Measurements from ENCODE around the gene SPTLC1.
"Not testable (repeated sequence)": the region's sequence is repeated elsewhere in the genome, so short reads cannot be mapped to it uniquely, and the experiment has no call there.

The SPTLC1 gene

GRCh38 chr9:92140074-92140753 is 25.0 kb upstream of the SPTLC1 start:
- peak; percentile 78 to 86 (median 82) for DNase-seq

- DNase-seq = peak; percentile 30 to 58 (median 30)
Measured at GRCh38 chr9:92138960-92139540, 23.8 kb upstream of the SPTLC1 start.

GRCh38 chr9:92138157-92138959 is 23.1 kb upstream of the SPTLC1 start:
- DNase-seq = peak; percentile 73 to 91 (median 82)

GRCh38 chr9:92136184-92136858 is 21.1 kb upstream of the SPTLC1 start:
- DNase-seq = no peak

- DNase-seq = no peak
Measured at GRCh38 chr9:92135576-92135975, 20.4 kb upstream of the SPTLC1 start.

GRCh38 chr9:92133949-92134604 is 18.9 kb upstream of the SPTLC1 start:
- DNase-seq = peak; percentile 82 to 92 (median 89)

GRCh38 chr9:92132913-92133312 is 17.7 kb upstream of the SPTLC1 start:
- DNase-seq = not testable (repeated sequence)

- DNase-seq = no peak
Measured at GRCh38 chr9:92132501-92132900, 17.3 kb upstream of the SPTLC1 start.

GRCh38 chr9:92122800-92123199 is 7.6 kb upstream of the SPTLC1 start:
- no peak for DNase-seq

GRCh38 chr9:92122061-92122460 is 6.8 kb upstream of the SPTLC1 start:
- DNase-seq = no peak

GRCh38 chr9:92121265-92121664 is 6.1 kb upstream of the SPTLC1 start:
- DNase-seq = no peak

GRCh38 chr9:92120138-92120537 is 4.9 kb upstream of the SPTLC1 start:
- no peak for DNase-seq

- DNase-seq = peak; percentile 48 to 76 (median 67)
Measured at GRCh38 chr9:92119586-92119985, 4.4 kb upstream of the SPTLC1 start.

GRCh38 chr9:92108122-92108521 is 7.1 kb downstream of the SPTLC1 start:
- DNase-seq = no peak

GRCh38 chr9:92105446-92106225 is 9.6 kb downstream of the SPTLC1 start:
- DNase-seq = not testable (repeated sequence)

- not testable (repeated sequence) for DNase-seq
Measured at GRCh38 chr9:92103601-92104000, 11.6 kb downstream of the SPTLC1 start.

GRCh38 chr9:92100237-92100911 is 14.8 kb downstream of the SPTLC1 start:
- no peak for DNase-seq

- DNase-seq = no peak
Measured at GRCh38 chr9:92098638-92099037, 16.6 kb downstream of the SPTLC1 start.

- DNase-seq = peak; percentile 25 to 54 (median 53)
Measured at GRCh38 chr9:92097997-92098482, 17.2 kb downstream of the SPTLC1 start.

GRCh38 chr9:92095236-92095635 is 20.0 kb downstream of the SPTLC1 start:
- peak in 1 of 3 donors; percentile 4 for DNase-seq

- peak; percentile 35 to 46 (median 46) for DNase-seq
Measured at GRCh38 chr9:92094655-92095054, 20.6 kb downstream of the SPTLC1 start.

All from suppressor macrophage treated with lipopolysaccharide for 1 hour (primary cell).